Measurements from ENCODE around the gene PTPRT. TPM values are rescaled to one million over a fixed set of nuclear protein-coding genes. Genes with fewer than 3 reads are reported as not detected.

PTPRT gene
- total RNA-seq, 1 donor from 2014 or later, result 0.19 TPM

GRCh38 chr20:42572320-42573016 lies 617.2 kb downstream of the PTPRT start:
- intact Hi-C loops (cut with DNase I), result no loop called here
- DNase-seq (ENCODE audit: missing footprints), result no peak

GRCh38 chr20:42567409-42567808 lies 622.3 kb downstream of the PTPRT start:
- intact Hi-C loops (cut with DNase I), result no loop called here
- no peak for ATAC-seq
- no peak for DNase-seq (ENCODE audit: missing footprints)

More at GRCh38 chr20:42572320-42573016, 617.2 kb downstream of the PTPRT start:
- ATAC-seq, result no peak

GRCh38 chr20:42565235-42565995 lies 624.3 kb downstream of the PTPRT start:
- ATAC-seq (no peak), DNase-seq (ENCODE audit: missing footprints) (no peak)
- intact Hi-C loops (cut with DNase I), result no loop called here

GRCh38 chr20:42559665-42560064 lies 630.0 kb downstream of the PTPRT start:
- DNase-seq (ENCODE audit: missing footprints) (no peak), ATAC-seq (no peak)
- intact Hi-C loops (cut with DNase I), result no loop called here

- ATAC-seq (no peak), DNase-seq (ENCODE audit: missing footprints) (no peak)
- intact Hi-C loops (cut with DNase I), result no loop called here
These were observed 633.1 kb downstream of the PTPRT start for GRCh38 chr20:42556575-42556974.

GRCh38 chr20:42553374-42553773 lies 636.3 kb downstream of the PTPRT start:
- ATAC-seq (no peak), DNase-seq (ENCODE audit: missing footprints) (no peak)
- intact Hi-C loops (cut with DNase I), result no loop called here

- ATAC-seq (no peak), DNase-seq (ENCODE audit: missing footprints) (no peak)
- intact Hi-C loops (cut with DNase I), result no loop called here
These were observed 640.2 kb downstream of the PTPRT start for GRCh38 chr20:42549496-42549895.

GRCh38 chr20:42544926-42545325 lies 644.8 kb downstream of the PTPRT start:
- no peak for ATAC-seq
- intact Hi-C loops (cut with DNase I), result no loop called here
- no peak for DNase-seq (ENCODE audit: missing footprints)

- ATAC-seq (no peak), DNase-seq (ENCODE audit: missing footprints) (no peak)
- intact Hi-C loops (cut with DNase I), result loop anchor here (10.0 kb wide), 1 partner anchor 328 kb away; no protein-coding TSS in a partner anchor
These were observed 656.9 kb downstream of the PTPRT start for GRCh38 chr20:42532831-42533230.

GRCh38 chr20:42531508-42531961 lies 658.2 kb downstream of the PTPRT start:
- intact Hi-C loops (cut with DNase I), result loop anchor here (10.0 kb wide), 1 partner anchor 327 kb away; no protein-coding TSS in a partner anchor
- ATAC-seq (peak; percentile 44), DNase-seq (ENCODE audit: missing footprints) (no peak)

- DNase-seq (ENCODE audit: missing footprints) (no peak), ATAC-seq (no peak)
These were observed 658.8 kb downstream of the PTPRT start for GRCh38 chr20:42530855-42531448.

GRCh38 chr20:42530191-42530590 lies 659.5 kb downstream of the PTPRT start:
- DNase-seq (ENCODE audit: missing footprints), result no peak
- intact Hi-C loops (cut with DNase I), result loop anchor here (10.0 kb wide), 1 partner anchor 325 kb away; no protein-coding TSS in a partner anchor
- ATAC-seq, result no peak

More at GRCh38 chr20:42530855-42531448, 658.8 kb downstream of the PTPRT start:
- intact Hi-C loops (cut with DNase I), result loop anchor here (10.0 kb wide), 1 partner anchor 326 kb away; no protein-coding TSS in a partner anchor

- DNase-seq (ENCODE audit: missing footprints) (no peak), ATAC-seq (no peak)
- intact Hi-C loops (cut with DNase I), result no loop called here
These were observed 665.6 kb downstream of the PTPRT start for GRCh38 chr20:42524058-42524457.

GRCh38 chr20:42516692-42517091 lies 673.0 kb downstream of the PTPRT start:
- no peak for DNase-seq (ENCODE audit: missing footprints)
- intact Hi-C loops (cut with DNase I), result no loop called here
- no peak for ATAC-seq

- no peak for DNase-seq (ENCODE audit: missing footprints)
- ATAC-seq, result no peak
- intact Hi-C loops (cut with DNase I), result no loop called here
These were observed 679.0 kb downstream of the PTPRT start for GRCh38 chr20:42510686-42511085.

GRCh38 chr20:42507874-42508273 lies 681.8 kb downstream of the PTPRT start:
- no peak for ATAC-seq
- intact Hi-C loops (cut with DNase I), result no loop called here
- no peak for DNase-seq (ENCODE audit: missing footprints)

GRCh38 chr20:42506397-42506796 lies 683.3 kb downstream of the PTPRT start:
- DNase-seq (ENCODE audit: missing footprints) (no peak), ATAC-seq (no peak)
- intact Hi-C loops (cut with DNase I), result no loop called here

GRCh38 chr20:42502591-42502990 lies 687.1 kb downstream of the PTPRT start:
- ATAC-seq, result no peak
- no peak for DNase-seq (ENCODE audit: missing footprints)
- intact Hi-C loops (cut with DNase I), result no loop called here

- DNase-seq (ENCODE audit: missing footprints) (no peak), ATAC-seq (no peak)
- intact Hi-C loops (cut with DNase I), result no loop called here
These were observed 693.1 kb downstream of the PTPRT start for GRCh38 chr20:42496595-42496994.

- intact Hi-C loops (cut with DNase I), result no loop called here
- no peak for ATAC-seq
These were observed 695.4 kb downstream of the PTPRT start for GRCh38 chr20:42494290-42494689.

More at GRCh38 chr20:42494290-42494689, 695.4 kb downstream of the PTPRT start:
- no peak for DNase-seq (ENCODE audit: missing footprints)

Data from Right ventricle myocardium inferior (tissue), 1 donor.